Effector CD8-positive, alpha-beta T cell (primary cell): Measurements from ENCODE around the gene NEU3.

Source experiments
- DNase-seq: peaks from one replicate; lab custom pipeline; 2025; lab: John Stamatoyannopoulos, UW

The NEU3 gene

DNA sequence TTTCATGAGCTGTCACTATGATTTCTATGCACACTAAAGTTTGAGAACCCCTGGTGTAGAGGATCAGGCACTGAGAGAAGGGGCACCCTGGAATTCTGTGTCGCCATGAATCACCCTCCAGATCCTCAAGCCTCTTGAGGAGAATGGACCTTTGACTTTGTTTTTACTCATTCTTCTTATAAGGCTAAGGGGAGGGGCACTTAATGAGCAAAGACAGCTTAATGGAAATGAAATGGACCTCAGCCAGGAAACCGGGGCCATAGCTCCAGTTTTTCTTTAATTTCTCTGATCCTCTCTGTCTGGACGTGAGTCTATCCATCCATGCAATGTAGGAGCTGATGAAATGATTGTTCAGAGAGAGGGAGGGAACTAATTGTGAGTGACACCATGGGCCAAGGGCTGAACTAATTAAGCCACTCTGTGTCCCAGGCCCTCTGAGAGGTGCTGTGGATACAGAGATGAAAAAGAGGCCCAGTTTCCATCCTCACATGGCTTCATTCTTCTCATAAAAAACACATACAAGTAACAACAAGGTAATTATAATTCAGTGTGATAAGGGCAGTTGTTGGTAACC, 75.1 kb downstream of the NEU3 start:
- DNase-seq = no peak

DNA sequence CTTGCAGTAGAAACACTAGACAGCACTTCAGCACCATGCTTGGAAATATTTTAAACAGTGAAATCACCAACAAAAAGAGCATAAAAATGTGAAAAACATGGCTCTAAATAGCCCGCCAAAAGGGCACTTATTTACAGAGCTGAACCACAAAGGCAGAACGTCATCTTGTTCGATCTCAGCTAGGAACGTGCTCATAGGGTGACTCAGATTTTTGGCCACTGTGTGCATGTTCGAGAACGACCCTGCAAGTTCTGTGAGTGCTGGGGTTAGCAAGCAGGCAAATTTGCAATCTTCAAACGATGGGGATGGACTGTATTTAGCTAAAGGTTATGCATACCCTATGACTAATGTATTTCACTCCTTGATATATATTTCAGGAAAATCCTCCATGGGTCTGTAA, 77.3 kb downstream of the NEU3 start:
- DNase-seq = no peak
